Diencephalon (tissue), 1 donor: ENCODE measurements around the gene GRIA2. TPM values are rescaled to one million over a fixed set of nuclear protein-coding genes. Genes with fewer than 3 reads are reported as not detected.

Source experiments
- small RNA-seq: library from RNA; depleted of rRNA; stranded (forward); fragments of <200 nt; gene quantifications from one replicate; pipeline ENCODE3, GENCODE V24; 2014
- total RNA-seq: library from RNA; depleted of rRNA; stranded (reverse); fragments of >200 nt; gene quantifications from one replicate; pipeline ENCODE4 v1.2.3, GENCODE V29; 2014

Gene GRIA2
- 473 TPM for total RNA-seq

DNA sequence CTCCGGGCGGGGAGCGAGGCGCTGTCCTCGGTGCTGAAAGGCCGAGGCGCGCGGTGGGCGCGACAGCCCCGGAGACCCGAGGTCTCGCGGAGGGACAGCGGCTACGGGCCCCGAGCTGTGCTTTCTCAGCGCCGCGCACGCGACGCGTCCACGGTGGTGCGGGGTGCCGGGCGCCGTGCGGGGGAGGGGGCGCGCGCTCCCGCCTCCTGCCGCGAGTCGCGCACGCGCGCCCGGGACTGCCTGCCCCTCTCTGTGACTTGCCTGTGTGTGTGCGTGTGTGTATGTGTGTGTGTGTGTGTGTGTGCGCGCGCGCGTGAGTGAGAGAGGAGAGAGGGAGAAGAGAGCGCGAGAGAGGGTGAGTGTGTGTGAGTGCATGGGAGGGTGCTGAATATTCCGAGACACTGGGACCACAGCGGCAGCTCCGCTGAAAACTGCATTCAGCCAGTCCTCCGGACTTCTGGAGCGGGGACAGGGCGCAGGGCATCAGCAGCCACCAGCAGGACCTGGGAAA lies at the start of gene GRIA2:
GRIA2 (plus strand) TSS at position 358 of the 511 bp plus-strand sequence. CDS start 315 bp downstream, outside the sequence.

Small RNA genes lying within 50 kb of the gene (small RNA-seq; reads per million reads assigned to genes)
- not detected for gene RNU6-582P

Other genes starting within 250 kb of the GRIA2 start
- gene PDGFC, start 248.9 kb upstream of the GRIA2 start, total RNA-seq = 15.0 TPM
- gene GLRB, start 144.6 kb upstream of the GRIA2 start, total RNA-seq = 43.8 TPM